Pulmonary artery endothelial cell (primary cell): Measurements from ENCODE around the gene ICAM5. TPM values are rescaled to one million over a fixed set of nuclear protein-coding genes. Genes with fewer than 3 reads are reported as not detected.
"Not testable (repeated sequence)": the region's sequence is repeated elsewhere in the genome, so short reads cannot be mapped to it uniquely, and the experiment has no call there.

Experiments
- DNase-seq: peaks from one replicate; pipeline ENCODE4 v3.0.0-alpha.2; 2011; ENCODE audit warnings: low read depth, low spot score
- total RNA-seq: library from RNA; depleted of rRNA; stranded (reverse); fragments of >200 nt; gene quantifications from 2 replicates; pipeline ENCODE4 v1.2.3, GENCODE V29; 2014

Gene ICAM5, protein sequence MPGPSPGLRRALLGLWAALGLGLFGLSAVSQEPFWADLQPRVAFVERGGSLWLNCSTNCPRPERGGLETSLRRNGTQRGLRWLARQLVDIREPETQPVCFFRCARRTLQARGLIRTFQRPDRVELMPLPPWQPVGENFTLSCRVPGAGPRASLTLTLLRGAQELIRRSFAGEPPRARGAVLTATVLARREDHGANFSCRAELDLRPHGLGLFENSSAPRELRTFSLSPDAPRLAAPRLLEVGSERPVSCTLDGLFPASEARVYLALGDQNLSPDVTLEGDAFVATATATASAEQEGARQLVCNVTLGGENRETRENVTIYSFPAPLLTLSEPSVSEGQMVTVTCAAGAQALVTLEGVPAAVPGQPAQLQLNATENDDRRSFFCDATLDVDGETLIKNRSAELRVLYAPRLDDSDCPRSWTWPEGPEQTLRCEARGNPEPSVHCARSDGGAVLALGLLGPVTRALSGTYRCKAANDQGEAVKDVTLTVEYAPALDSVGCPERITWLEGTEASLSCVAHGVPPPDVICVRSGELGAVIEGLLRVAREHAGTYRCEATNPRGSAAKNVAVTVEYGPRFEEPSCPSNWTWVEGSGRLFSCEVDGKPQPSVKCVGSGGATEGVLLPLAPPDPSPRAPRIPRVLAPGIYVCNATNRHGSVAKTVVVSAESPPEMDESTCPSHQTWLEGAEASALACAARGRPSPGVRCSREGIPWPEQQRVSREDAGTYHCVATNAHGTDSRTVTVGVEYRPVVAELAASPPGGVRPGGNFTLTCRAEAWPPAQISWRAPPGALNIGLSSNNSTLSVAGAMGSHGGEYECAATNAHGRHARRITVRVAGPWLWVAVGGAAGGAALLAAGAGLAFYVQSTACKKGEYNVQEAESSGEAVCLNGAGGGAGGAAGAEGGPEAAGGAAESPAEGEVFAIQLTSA
- total RNA-seq: 0.13 and 0.25 TPM in 2 replicates

DNA sequence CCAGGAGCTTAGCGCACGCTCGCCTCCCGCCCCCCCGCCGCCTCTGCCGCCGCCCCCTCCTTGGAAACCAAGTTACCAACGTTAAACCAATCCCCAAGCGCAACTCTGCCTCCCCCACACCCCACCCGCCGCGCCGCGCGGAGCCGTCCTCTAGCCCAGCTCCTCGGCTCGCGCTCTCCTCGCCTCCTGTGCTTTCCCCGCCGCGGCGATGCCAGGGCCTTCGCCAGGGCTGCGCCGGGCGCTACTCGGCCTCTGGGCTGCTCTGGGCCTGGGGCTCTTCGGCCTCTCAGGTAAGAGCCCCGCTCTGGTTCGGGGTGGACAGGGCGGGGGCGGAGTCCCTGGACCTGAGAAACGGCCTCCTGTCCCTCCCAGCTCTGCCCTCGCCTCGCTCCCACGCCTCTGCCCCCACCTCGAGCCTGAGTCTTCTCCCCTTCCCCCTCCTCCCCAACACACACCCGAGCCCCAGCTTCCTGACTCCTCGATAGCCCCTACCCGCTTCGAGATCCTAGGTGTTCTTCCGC is at the start of gene ICAM5:
ICAM5 (plus strand) TSS at position 117 of the 521 bp plus-strand sequence; CDS start at position 209, 92 bp downstream.
- DNase-seq: no peak

DNA sequence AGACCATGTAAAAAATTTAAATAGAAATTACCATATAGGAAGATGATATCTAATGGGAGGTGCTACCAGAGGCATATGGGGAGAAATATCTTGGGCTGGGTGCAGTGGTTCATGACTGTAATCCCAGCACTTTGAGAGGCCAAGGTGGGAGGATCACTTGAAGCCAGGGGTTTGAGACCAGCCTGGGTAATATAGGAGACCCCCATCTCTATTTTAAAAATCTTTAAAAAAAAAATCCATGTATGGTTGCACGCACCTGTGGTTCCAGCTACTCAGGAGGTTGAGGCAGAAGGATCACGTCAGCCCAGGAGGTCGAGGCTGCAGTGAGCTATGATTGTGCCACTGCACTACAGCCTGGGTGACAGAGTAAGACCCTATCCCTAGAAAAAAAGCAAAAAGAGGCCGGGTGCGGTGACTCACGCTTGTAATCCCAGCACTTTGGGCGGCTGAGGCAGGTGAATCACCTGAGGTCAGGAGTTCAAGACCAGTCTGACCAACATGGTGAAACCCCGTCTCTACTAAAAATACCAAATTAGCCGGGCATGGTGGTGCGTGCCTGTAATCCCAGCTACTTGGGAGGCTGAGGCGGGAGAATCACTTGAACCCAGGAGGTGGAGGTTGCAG is 47.8 kb upstream of the ICAM5 start:
- DNase-seq: not testable (repeated sequence)

- no peak for DNase-seq
These were observed 46.1 kb upstream of the ICAM5 start for GRCh38 chr19:10243606-10244005.

GRCh38 chr19:10245189-10245939 is 44.4 kb upstream of the ICAM5 start:
- DNase-seq: no peak

GRCh38 chr19:10246511-10246910 is 43.2 kb upstream of the ICAM5 start:
- no peak for DNase-seq

DNA sequence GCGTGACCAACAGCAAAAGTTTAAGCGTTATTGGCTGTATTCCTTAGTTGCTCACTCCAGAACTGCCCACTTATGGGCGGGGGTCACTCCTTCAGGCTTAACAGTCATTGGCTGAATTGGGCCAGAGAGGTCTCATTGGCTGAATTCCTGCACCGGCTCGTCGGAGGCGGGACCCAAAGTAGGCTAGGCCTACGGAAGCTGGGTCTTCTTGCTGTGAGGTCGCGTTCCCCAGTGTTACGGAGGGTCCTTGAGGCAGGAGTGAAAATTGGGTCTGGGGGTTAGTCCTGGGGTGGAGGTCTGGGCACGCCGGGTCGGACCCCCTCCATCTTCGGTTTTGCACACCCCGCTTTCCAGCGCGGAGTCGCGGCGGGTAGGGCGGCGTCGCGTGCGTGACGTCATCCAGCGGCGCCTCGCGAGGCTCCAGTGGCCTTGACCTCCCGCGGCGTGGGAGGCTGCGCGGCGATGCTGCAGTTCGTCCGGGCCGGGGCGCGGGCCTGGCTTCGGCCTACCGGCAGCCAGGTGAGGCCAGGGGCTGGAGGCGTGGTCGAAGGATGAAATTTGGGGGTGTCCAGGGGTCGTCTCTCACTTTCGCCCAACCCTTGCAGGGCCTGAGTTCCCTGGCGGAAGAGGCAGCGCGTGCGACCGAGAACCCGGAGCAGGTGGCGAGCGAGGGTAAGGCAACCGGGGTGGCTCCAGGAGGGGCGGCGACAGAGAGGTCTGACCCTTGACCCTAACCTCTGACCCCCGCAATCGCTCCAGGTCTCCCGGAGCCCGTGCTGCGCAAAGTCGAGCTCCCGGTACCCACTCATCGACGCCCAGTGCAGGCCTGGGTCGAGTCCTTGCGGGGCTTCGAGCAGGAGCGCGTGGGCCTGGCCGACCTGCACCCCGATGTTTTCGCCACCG is 37.7 kb upstream of the ICAM5 start, which contains the start of gene MRPL4:
MRPL4 (plus strand) TSS at position 423 of the 903 bp plus-strand sequence; CDS start at position 463, 40 bp downstream.
- peak; percentile 98 for DNase-seq

DNA sequence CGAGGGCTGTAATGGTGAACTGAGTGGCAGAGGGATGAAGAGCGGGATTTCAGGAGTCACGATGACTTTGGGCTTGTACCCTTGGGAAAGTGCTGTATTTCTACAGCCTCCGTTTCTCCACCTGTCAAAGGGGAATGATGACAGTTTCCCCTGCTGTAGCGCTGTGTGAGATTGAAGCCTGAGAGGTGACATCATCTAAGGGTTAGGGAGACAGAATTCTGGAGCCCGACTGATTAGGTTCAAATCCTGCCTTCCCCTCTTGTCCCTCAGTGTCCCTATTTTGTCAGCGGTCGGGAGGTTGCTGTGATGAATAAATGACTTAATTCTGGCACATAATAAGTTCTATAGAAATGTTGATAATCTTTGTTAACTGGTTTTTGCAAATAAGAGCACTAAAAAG is 37.0 kb upstream of the ICAM5 start:
- DNase-seq: no peak

GRCh38 chr19:10254244-10254643 is 35.5 kb upstream of the ICAM5 start:
- no peak for DNase-seq

GRCh38 chr19:10255358-10255757 is 34.4 kb upstream of the ICAM5 start:
- DNase-seq: no peak

GRCh38 chr19:10256551-10256950 is 33.2 kb upstream of the ICAM5 start:
- DNase-seq: no peak

DNA sequence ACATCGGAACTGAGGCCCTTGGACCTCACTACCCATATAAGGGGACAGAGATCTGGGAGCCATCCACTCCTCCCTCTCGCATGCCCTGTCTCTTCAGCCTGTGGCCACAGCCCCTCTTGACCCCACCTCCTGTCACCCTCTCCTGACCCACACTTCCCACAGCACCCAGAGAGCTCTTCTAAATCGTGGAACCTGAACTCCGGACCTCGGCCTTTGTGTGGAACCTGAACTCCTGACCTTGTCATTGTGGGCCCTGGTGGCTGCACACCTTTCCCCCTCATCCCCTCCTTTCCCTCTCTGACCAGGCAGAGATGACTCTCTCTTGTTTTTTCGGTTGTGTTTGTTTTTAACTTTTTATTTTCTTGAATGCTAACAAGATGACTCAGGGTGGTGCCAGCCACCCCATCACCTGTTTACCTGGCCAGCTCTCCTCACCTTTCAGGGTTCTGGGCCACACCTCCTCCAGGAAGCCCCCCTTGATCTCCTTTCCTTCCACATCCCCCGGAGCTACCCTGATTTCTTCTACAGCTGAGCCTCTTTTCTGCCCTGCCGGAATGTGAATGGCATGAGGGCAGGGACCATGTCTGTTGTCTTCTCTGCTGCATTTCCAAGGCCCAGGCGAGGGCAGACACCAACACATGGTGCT is 32.7 kb upstream of the ICAM5 start:
- DNase-seq: no peak

- no peak for DNase-seq
These were observed 31.6 kb upstream of the ICAM5 start for GRCh38 chr19:10258080-10258710.

- DNase-seq: peak; percentile 60
These were observed 30.4 kb upstream of the ICAM5 start for GRCh38 chr19:10259162-10259905.

DNA sequence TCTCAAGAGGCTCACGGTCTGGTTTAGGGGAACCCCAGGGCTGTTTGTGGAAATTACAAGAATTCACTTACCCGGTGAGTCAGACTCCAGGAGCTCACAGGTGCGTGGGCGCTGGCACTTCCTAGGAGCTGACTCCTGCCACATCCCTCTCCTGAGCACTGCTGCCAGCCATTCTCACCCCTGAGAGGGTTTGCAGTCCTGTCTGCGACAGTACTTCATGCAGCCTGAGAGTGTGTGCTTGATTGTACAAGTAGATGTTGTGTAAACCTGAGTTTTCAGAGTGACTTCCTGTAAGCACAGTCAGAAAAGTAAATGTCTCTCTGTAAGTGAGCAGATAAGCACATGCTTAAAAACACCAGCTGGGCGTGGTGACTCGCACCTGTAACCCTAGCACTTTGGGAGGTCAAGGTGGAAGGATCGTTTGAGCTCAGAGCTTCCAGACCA is 29.6 kb upstream of the ICAM5 start:
- no peak for DNase-seq

GRCh38 chr19:10262771-10263170 is 27.0 kb upstream of the ICAM5 start:
- DNase-seq: no peak

DNA sequence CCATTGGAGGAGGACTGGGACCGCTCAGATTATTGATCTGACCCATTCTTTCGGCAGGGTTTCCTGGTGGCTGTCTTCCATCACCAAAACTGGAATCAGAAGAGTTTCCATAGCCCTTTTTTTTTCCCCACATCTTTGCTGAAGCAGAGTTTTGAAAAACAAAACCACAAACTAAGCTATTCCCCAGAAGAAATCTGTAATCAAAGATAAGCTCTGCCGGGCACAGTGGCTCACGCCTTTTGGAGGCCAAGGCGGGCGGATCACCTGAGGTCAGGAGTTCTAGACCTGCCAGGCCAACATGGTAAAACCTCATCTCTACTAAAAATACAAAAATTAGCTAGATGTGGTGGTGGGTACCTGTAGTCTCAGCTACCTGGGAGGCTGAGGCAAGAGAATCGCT is 23.0 kb upstream of the ICAM5 start:
- DNase-seq: no peak

GRCh38 chr19:10268071-10268470 is 21.7 kb upstream of the ICAM5 start:
- DNase-seq: no peak
